Measurements from ENCODE around the gene CYB5B.

The CYB5B gene

DNA sequence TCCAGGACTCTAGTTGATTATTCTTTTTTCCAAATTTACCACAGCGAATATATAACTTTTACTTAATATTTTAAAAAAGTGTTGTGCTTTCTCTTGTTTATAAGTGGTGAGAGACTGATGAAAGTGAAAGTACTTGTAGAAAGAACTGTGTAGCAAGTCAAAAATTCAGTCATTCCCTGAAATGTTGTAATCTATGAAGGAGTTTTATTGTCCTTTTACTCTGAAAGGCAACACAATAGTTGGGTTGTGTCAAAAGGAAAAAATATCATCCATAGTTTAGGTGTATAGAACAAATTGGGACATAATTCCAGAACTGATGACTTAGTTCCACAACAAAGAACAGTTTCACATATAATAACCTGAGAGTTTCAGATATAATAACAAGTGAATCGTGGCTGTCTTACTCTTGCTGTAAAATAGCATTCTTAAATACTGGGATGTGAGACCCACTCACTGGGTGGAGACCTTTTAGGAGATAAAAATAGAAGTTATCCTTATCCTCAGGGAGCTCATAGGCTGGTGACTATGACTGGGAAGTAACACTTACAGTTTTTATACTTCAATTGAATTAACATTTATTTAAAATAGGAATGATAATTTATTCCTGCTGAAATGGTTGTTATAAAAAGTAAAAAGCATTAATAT, 20.6 kb downstream of the CYB5B start:
- no peak for DNase-seq (ENCODE audit: low read depth in 2 of 2)

DNA sequence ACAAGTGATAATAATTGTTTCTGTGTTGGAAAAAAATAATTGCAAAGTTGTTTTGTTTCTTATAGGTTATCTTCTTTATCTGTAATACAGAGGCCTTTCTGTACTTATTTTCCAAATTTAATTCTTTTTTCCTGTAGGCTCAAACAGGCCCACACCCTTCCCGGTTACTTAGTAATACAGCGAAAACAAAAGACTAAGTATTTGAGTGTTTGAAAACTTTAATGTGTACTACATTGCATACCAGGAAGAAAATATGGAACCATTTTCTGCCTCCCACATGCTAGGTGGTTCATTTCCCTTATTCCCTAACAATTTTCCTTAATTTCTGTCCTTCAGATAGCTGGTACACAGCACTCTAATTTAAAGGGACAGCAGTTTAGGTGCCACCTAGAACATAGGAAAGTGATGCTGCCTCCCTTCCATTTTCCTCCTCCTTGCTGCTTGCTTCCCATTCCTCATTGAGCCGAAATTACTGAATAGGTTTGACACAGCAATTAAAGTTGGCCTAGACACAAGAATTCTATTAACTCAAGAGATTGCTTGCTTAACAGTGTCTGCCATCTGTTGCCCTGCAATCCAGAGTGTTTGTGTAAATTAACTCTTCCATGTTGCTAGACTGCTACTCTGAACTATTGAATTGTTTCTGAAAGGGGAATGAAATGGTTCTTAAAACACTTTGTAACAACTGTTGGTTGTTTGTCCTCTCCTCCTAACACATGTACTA, 24.2 kb downstream of the CYB5B start:
- DNase-seq (ENCODE audit: low read depth in 2 of 2), result no peak

DNA sequence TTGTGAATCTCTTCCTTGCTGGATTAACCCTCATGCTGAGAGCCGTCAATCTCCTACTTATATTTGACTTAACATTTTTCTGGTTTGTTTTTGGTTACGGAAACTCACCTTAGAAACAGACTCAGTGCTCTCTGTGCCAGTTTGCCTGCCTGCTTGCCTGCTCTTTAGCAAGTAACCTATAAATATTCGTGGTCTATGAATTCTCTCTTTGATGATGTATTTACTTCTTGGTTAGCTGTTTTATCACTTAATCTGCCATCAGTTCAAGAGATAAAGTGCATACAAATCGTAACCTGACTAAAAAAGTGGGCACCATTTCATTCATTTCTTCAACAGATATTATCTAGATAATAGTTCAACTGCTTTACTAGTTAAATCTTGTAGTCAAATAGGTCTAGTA, 26.7 kb downstream of the CYB5B start:
- DNase-seq (ENCODE audit: low read depth in 2 of 2), result no peak

DNA sequence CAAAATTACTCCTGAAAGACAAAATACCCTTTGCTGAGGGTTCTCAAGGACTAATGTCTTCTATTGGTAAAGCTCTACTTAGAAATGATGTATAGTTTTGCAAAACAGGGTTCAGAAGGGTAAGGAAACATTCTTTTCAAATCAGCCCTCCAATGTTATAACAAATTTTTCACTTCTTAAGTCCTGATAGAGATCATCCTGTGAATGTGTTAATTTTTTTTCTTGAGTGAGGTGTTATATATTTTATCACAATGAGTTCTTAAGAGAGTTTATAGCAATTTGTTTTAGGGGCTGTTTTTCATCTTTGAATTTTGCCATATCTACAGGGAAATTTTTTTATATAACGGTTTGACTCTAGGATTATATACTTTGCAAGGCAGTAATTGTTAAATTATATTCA, 29.5 kb downstream of the CYB5B start:
- no peak for DNase-seq (ENCODE audit: low read depth in 2 of 2)

DNA sequence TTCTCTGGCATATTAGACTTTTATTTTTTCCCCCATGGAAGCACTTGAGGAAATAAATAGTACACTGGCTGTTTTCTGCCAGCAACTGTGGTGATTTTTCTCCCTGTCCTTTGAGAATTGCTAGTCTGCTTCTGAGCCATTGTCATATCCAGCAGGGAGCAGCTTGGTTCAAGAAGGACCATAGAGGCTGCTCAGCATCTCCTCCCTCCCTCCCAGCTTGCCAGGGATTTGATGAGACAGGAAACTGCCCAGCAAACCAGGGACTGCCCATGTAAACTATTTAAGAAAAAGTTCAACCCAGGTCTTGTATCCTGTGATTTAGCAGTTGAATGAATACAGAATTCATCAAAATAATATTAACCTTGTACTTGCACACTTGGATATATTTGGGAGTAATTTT, 39.5 kb downstream of the CYB5B start:
- DNase-seq (ENCODE audit: low read depth in 2 of 2), result no peak

DNA sequence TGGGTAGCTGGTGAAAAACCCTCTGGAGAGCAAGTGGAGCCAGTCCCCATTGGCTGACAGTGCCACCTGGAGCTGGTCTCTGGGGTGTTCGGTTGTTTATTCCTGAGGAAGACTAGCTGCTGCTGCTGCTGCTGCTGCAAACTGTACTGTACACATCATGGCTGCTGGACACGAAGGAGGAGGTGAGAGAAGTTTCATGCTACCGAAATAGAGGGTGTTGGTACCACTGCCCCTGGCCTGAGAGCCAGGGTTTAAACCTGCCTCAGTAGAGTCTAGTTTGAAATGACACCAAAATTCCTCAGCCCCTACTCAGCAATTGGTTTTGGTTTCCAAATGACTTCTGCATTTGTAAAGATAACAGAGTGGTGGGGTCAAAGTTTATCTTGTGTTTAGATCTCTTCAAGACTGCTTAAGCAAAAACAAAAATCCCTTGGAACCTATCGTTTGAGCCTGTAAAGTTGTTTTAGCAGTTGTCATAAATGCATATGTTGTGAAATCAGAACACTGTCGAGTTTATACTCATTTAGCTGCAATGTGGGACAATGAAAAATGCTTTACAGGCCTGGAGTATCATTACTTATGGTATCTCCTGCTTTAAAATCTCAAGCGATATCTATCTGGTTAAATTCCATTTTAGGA, 40.8 kb downstream of the CYB5B start:
- no peak for DNase-seq (ENCODE audit: low read depth in 2 of 2)

DNA sequence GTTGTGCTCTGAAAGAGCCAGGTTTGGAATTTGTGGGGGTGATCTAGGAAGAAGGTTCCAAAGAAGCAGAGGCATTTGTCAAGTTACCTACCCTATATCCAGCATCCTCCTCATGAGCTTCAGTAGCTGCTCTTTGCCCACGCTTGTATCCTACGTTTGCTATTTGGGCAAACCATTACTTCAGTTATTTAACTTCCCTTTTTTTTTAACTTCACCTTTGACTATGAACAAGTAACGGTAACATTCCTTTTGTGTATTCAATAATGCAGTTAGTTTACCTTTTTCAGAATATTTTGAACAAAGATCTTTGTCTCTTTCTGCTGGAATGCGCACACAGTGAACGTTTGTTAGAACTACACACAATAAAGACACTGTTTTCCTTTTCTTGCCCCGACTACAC, 41.5 kb downstream of the CYB5B start:
- DNase-seq (ENCODE audit: low read depth in 2 of 2), result no peak

DNA sequence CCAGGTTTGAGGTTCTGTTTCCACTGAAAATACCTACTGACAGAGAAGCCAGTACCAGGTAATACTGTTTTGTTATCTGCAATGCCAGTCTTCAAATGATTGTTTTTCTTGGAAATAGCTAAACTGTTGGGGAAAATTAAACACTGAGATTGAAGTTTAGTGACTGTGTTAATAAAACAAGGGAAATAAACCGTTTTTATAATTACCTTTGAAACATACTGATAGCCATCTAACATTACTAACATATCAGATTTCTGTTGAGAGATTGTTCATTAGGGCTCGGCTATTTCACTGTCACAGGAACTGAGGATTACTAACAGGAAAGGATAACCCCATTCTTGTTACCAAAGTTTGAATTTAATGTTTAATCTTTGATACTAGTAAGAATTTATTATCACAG, 42.1 kb downstream of the CYB5B start:
- no peak for DNase-seq (ENCODE audit: low read depth in 2 of 2)

DNA sequence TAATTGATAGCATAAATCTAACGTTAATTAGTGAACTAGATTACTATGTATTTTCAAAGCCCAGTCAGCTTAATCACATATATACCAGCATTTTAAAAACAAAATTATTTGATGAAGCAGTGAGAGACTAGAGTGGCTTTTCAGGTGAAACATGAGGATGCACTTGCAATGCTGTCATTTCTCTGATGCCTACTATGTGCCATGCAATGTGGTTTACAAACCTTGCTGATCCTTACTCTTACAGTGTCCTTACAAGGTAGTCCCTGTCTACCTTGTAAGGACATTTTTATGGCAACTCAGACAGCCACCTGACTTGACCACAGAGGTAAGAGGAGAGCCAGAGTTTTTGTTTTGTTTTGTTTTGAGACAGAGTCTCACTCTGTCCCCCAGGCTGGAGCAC, 42.7 kb downstream of the CYB5B start:
- DNase-seq (ENCODE audit: low read depth in 2 of 2), result no peak

DNA sequence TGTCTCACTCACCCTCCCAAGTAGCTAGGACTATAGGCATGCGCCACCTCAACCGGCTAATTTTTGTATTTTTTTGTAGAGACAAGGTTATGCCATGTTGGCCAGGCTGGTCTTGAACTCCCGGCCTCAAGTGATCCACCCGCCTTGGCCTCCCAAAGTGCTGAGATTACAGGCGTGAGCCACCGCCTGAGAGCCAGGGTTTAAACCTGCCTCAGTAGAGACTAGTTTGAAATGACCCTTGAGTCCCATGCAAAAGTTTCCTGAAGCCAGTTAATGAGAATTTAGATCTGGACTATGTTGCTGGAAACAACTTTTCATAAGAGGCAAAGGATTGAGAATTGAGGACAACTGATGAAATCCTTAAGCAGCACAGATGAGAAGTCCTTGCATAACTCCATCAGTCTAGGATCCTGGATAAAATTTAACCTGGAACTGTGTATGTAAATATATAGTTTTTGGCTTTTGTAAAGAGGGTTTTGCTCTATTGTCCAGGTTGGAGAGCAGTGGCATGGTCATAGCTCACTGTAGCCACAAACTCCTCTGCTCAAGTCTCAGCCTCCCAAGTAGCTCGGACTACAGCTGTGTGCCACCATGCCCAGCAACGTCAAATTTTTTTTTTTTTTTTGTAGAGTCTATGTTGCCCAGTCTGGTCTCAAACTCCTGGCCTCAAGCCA, 43.2 kb downstream of the CYB5B start:
- DNase-seq (ENCODE audit: low read depth in 2 of 2), result no peak

DNA sequence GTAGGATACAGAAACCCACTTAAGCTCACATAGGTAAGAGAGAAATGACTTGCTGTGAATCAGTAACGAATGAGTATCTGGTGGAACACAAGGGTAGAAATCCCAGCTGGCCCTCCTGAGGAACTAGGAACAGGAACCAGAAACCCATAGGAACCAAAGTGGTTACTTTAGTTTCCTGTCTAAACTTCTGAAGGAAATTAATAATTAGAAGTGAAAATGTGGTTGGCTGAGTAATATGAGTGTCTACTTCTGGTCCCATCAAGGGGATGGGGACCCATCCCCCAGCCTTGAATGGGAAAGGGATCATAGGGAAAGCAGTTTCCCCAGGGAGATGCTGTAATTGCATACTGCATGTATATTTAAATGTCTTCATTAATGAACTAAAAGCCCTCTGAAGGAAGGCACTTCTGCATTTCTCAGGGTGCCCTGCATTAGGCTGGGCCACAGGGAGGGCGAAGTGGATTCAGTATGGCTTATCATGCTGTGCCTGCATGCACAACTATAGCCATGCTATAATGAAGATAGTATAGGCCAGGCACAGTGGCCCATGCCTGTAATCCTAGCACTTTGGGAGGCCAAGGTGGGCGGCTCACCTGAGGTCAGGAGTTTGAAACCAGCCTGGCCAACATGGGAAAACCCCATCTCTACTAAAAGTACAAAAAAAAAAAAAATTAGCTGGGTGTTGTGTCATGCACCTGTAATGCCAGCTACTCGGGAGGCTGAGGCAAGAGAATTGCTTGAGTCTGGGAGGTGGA, 45.6 kb downstream of the CYB5B start:
- no peak for DNase-seq (ENCODE audit: low read depth in 2 of 2)

DNA sequence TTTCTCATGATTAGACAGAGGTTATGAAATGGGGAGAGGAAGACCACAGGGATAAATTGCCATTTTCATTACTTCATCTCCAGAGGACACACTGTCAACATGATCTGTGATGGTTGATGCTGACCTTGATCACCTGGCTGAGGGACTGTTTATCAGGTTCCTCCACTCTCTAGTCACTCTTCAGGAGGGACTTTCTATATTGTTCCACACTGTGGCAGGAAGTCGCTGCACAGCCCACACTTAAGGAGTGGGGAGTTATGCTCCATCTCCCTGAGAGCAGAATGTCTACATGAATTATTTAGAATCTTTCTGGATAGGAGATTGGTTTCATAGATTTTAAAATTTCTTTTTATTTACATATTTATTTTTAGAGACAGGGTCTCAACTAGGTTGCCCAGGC, 46.7 kb downstream of the CYB5B start:
- DNase-seq (ENCODE audit: low read depth in 2 of 2), result no peak

DNA sequence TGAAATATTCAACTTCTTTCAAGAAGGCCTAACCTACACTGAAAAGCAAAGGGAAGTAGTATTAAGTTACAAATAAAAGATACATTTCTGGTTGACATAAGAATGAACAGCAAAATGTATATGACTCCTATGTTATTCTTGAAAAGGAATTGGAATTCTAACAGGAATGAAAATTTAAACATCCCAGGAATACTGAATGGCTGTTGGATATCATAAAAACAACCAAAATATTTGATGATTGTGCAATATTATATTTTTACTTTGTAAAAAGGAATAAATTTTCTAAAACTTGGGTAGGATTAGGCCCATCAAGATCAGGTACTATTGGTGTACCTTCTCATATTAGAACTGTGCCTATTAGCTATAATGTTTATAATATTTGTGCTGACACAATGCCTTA, 50.0 kb downstream of the CYB5B start:
- no peak for DNase-seq (ENCODE audit: low read depth in 2 of 2)

DNA sequence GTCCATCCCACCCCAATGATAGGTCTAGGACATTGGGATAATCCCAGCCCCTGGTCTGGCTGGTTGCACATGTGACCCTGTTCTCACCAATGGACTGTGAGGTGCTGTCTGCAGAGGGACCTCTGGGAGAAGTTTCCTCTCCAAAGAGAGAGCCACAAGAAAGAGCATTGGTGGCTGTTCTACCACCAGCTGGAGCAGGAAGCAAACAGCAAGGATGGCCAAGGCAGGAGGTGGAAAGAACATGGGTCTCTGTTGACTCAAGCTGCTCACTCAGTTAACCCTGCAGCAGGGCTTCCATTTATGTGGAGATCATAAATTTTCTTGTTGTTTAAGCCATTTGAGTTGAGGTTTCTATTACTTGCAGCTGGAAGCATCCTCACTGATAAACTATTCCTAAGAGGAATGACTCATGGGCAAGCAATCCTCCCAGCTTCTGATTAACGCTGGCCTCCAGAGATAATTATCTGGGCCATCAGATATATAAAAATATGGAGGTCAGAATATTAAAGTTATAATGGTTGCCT, 52.6 kb downstream of the CYB5B start:
- no peak for DNase-seq (ENCODE audit: low read depth in 2 of 2)

DNA sequence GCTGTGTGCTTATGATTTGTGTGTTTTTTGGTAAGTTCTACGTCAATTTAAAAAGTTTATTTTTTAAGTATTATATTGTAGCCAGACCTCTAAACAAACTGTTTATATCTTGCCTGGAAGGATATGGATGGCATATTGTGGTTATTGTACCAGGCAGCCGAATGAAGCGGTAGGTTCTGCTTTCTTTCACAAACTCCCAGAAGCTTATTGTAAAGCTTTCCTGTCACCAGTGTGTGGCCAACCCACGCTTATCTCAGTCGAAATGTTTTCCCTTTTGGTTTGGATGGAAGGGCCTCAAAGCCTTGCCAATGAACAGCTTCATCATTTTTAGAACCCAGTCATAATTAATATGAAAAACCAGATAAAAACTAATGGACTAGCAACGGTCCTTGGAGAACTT, 53.1 kb downstream of the CYB5B start:
- DNase-seq (ENCODE audit: low read depth in 2 of 2), result no peak

DNA sequence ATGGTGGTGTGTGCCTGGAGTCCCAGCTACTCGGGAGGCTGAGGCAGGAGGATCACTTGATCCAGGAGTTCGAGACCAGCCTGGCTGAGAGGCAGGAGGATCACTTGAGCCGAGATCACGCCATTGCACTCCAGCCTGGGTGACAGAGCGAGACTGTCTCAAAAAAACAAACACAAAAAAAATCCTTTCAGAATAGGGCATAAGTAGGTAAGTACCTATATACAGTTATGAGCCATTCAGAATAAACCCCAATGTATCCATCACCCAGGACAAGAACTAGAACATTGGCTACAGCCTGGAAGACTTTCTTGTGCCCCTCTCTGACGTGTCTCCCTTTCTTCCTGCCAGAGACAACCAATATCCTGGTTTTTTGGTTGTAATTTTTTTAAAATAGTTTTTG, 54.3 kb downstream of the CYB5B start:
- DNase-seq (ENCODE audit: low read depth in 2 of 2), result no peak

DNA sequence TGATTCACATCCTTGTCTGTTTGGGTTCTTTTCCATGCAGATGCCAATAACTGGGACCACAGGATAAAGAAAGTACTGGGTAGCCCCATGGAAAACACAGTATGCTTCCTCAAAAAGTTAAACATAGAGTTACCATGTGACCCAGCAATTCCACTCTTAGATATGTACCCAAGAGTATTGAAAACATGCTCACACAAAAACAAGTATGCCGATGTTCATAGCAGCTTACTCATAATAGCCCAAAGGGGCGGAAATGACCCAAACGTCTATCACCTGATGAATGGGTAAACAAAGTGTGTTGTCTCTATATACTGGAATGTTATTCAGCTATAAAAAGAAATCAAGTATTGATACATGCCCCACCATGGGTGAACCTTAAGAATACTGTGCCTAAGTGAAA, 55.4 kb downstream of the CYB5B start:
- DNase-seq (ENCODE audit: low read depth in 2 of 2), result no peak

DNA sequence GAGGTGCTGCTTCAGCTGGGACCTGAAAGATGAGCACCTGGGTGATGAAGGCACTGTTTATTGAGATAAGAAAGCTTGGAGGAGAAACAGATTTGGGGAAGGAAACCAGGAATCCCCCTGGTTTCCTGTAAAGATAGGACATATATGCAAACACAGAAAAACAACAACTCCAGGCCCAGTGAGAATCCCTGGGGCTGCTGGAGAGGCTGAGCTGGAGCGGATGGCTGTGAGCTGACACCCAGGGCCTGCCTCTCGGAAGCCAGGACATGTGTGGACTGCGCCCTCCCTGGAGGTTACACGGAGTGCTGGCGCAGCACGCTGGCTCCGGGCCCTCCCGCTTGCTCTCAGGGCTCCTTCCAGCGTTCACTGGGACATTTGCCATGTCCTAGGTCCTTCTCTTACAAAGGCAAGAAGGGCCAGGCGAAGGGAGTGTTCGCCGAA, 57.5 kb downstream of the CYB5B start:
- no peak for DNase-seq (ENCODE audit: low read depth in 2 of 2)

DNA sequence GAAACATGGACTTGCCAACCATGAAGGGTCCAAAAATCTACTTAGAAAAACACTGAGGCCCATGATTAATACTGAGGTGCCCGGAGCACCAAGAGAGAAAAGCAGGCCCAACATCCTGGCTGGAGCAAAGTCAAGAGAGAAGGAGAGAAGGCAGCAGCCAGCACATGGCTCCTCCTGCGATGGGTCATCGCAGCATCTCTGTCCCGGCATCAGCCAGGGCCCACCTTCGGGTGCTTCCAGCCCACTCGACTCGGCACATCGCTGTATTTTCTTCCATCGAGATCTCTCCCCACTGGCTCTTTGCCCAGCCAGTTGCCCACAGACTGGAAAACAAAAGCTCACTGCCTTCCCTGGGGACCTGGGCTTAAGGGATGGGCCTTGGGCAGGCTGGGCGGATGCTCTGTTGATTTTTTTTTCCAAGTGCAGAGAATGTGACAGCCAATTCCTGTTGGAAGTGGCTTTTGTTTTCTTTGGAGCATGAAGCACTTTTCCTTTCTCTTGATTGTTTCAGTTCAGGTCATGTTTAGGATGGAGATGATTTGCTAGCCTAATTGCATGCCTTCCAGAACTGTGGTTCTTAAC, 58.1 kb downstream of the CYB5B start:
- no peak for DNase-seq (ENCODE audit: low read depth in 2 of 2)

DNA sequence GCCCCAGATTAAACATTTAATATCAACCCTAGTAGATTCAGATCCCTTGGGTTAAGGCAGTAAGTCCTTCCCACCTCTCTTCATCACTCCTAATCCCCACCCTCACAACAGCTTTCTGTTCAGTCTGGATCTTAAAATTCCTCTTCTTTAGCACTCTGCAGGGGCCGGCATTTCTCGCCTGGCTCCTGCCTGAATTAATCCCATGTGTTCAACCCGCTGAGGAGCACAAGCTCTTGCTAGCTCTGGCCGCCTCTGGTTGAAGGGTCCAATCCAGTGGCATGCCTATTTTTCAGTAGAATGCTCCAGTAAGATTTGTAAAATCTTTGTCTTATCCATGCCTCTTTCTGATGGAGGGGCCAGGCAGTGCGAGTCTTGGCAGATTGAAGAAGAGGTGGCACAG, 59.2 kb downstream of the CYB5B start:
- no peak for DNase-seq (ENCODE audit: low read depth in 2 of 2)

DNA sequence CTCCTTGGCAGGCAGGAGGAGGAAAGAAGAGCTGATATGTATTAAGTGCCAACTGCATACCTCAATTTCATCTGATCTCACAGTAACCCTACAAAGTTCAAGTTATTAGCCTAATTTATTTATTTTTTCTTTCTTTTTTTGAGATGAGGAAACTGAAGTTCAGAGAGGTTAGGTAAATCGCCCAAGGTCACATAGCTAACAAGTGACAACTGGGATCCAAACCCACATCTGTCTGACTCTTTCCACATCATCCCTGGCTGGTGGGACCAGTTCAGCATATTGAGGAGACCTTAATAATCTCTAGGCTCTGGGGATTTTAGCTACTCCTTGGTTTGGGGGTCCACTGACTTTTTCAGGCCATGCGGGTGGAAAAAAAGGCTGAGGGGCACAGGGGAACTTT, 60.9 kb downstream of the CYB5B start:
- no peak for DNase-seq (ENCODE audit: low read depth in 2 of 2)
